ENCODE measurements around the gene MAP4K4. TPM values are rescaled to one million over a fixed set of nuclear protein-coding genes. Genes with fewer than 3 reads are reported as not detected.

MAP4K4 gene
- polyA plus RNA-seq, 1 donor (not counting 4 experiments of a cell fraction or from before 2014, with no cell fraction given), result 84.1 TPM

DNA sequence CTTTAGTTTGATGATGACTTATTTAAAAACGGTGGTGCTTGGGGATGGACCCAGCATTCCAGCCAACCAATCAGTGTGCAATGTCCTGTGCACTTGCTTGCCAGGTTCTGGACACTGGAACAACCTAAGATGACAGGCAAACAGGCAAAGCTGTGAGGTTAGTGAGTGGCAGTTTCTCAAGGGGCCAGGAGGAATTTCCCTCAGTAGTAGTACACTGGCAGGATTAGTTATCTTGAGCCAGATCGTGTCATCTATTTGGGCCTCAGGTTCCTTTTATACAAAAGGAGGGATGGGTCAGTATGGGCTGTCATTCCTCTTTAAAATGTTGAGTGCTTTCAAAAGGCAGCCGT lies 26.6 kb downstream of the MAP4K4 start:
- no peak overlapping the region for H2AFZ ChIP-seq (ENCODE audit: control insufficient read depth, low read length)
- H3K4me1 ChIP-seq (ENCODE audit: control insufficient read depth, extremely low read depth, insufficient read depth, low read length), result peaks cover 7% of the 10 kb centered on the region
- peaks cover 99% of the 10 kb centered on the region for H3K79me2 ChIP-seq (ENCODE audit: control insufficient read depth, insufficient read depth, low read length)
- H3K9me1 ChIP-seq (ENCODE audit: control insufficient read depth, extremely low read depth, insufficient read depth, low read length), result peaks cover 7% of the 10 kb centered on the region
- no peak overlapping the region for H3K27ac ChIP-seq (ENCODE audit: control insufficient read depth, insufficient read depth, low read length)
- H3K9me3 ChIP-seq (ENCODE audit: control insufficient read depth, low read depth, low read length), result no peaks in the 10 kb centered on the region
- H3K36me3 ChIP-seq (ENCODE audit: control insufficient read depth in 2 of 2, extremely low read depth in 1 of 2, insufficient read depth in 2 of 2, low read length in 2 of 2), result peaks cover 0 to 10% of the 10 kb centered on the region in 2 experiments
- no peak for FAIRE-seq
- no peak overlapping the region for H3K4me2 ChIP-seq (ENCODE audit: control insufficient read depth, extremely low read depth, insufficient read depth, low read depth, low read length)
- peaks cover 19% of the 10 kb centered on the region for H4K20me1 ChIP-seq (ENCODE audit: control insufficient read depth, extremely low read depth, insufficient read depth, low read length)
- no peak overlapping the region for H3K4me3 ChIP-seq (ENCODE audit: control insufficient read depth in 2 of 3, extremely low read depth in 1 of 3, insufficient read depth in 2 of 3, low read depth in 1 of 3, low read length in 3 of 3)
- H3K27me3 ChIP-seq (ENCODE audit: control insufficient read depth, extremely low read depth, insufficient read depth, low read length), result no peaks in the 10 kb centered on the region
- TF ChIP-seq, protein P1, sequence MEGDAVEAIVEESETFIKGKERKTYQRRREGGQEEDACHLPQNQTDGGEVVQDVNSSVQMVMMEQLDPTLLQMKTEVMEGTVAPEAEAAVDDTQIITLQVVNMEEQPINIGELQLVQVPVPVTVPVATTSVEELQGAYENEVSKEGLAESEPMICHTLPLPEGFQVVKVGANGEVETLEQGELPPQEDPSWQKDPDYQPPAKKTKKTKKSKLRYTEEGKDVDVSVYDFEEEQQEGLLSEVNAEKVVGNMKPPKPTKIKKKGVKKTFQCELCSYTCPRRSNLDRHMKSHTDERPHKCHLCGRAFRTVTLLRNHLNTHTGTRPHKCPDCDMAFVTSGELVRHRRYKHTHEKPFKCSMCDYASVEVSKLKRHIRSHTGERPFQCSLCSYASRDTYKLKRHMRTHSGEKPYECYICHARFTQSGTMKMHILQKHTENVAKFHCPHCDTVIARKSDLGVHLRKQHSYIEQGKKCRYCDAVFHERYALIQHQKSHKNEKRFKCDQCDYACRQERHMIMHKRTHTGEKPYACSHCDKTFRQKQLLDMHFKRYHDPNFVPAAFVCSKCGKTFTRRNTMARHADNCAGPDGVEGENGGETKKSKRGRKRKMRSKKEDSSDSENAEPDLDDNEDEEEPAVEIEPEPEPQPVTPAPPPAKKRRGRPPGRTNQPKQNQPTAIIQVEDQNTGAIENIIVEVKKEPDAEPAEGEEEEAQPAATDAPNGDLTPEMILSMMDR (optimal IDR thresholded peaks at IDR 0.05 in 1 of 3, IDR thresholded peaks at IDR 0.05 in 1 of 3, conservative IDR thresholded peaks at IDR 0.05 in 1 of 3; ENCODE audit: extremely low read depth in 1 of 3, insufficient read depth in 2 of 3, low read length in 3 of 3), result no peak
- no peak for DNase-seq (ENCODE audit: low read depth, low spot score)
- dilution Hi-C loops (cut with MboI; ENCODE audit: extremely low pct_ligation_motif_present, low sequenced_read_pairs), result no loop called here
- no peak overlapping the region for H3K9ac ChIP-seq (ENCODE audit: control insufficient read depth, extremely low read depth, insufficient read depth, low read length)

DNA sequence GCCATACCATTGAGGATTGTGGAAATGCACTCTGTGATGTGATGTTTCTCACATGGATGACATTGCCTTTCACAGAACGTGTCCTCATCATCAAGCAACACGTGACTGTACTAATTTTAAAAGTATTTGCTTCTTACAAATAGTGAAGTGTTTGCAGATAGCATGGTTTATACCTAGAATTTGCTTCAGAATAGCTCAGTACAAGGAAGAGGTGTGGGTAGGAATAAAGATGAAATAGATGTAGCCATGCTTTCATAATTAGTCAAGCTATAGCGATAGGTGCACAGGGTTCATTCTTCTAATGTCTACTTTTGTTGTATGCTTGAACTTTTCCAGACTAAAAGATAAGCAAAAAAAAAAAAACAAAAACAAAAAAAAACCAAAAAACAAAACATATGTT lies 27.5 kb downstream of the MAP4K4 start:
- no peak for FAIRE-seq
- TF ChIP-seq, protein P1 (optimal IDR thresholded peaks at IDR 0.05 in 1 of 3, IDR thresholded peaks at IDR 0.05 in 1 of 3, conservative IDR thresholded peaks at IDR 0.05 in 1 of 3; ENCODE audit: extremely low read depth in 1 of 3, insufficient read depth in 2 of 3, low read length in 3 of 3), result no peak
- TF ChIP-seq EZH2 (IDR thresholded peaks at IDR 0.05; ENCODE audit: low read length), result no peak
- dilution Hi-C loops (cut with MboI; ENCODE audit: extremely low pct_ligation_motif_present, low sequenced_read_pairs), result no loop called here
- Histone ChIP-seq H3K4me2 (ENCODE audit: control insufficient read depth, extremely low read depth, insufficient read depth, low read depth, low read length) (no peak overlapping the region), H3K79me2 (ENCODE audit: control insufficient read depth, insufficient read depth, low read length) (peaks cover 100% of the 10 kb centered on the region), H4K20me1 (ENCODE audit: control insufficient read depth, extremely low read depth, insufficient read depth, low read length) (peaks cover 19% of the 10 kb centered on the region), H3K4me1 (ENCODE audit: control insufficient read depth, extremely low read depth, insufficient read depth, low read length) (peaks cover 5% of the 10 kb centered on the region), H3K9me1 (ENCODE audit: control insufficient read depth, extremely low read depth, insufficient read depth, low read length) (peaks cover 7% of the 10 kb centered on the region), H3K27me3 (ENCODE audit: control insufficient read depth, extremely low read depth, insufficient read depth, low read length) (no peaks in the 10 kb centered on the region), H3K36me3 (ENCODE audit: control insufficient read depth in 2 of 2, extremely low read depth in 1 of 2, insufficient read depth in 2 of 2, low read length in 2 of 2) (peaks cover 0 to 14% of the 10 kb centered on the region in 2 experiments), H3K9ac (ENCODE audit: control insufficient read depth, extremely low read depth, insufficient read depth, low read length) (no peak overlapping the region), H3K9me3 (ENCODE audit: control insufficient read depth, low read depth, low read length) (no peaks in the 10 kb centered on the region), H3K27ac (ENCODE audit: control insufficient read depth, insufficient read depth, low read length) (no peak overlapping the region), H2AFZ (ENCODE audit: control insufficient read depth, low read length) (no peak overlapping the region), H3K4me3 (ENCODE audit: control insufficient read depth in 2 of 3, extremely low read depth in 1 of 3, insufficient read depth in 2 of 3, low read depth in 1 of 3, low read length in 3 of 3) (no peak overlapping the region)
- no peak for DNase-seq (ENCODE audit: low read depth, low spot score)
